Liver (tissue), 3 donors: ENCODE measurements around the gene LMOD1.

Experiments used
- CTCF ChIP-seq: fragments of 150-350 bp; IDR thresholded peaks from 2 replicates; pipeline ENCODE4 v1.5.1; 2017; ENCODE audit warnings: improper control_type of control experiment, low read depth, low read length; ENCODE audit not compliant: missing input control
- FOXA2 ChIP-seq: IDR thresholded peaks from 2 replicates; pipeline ENCODE4 v1.6.1; 2016; ENCODE audit warnings: antibody characterized with exemption
- NR2F2 ChIP-seq: IDR thresholded peaks from 2 replicates; pipeline ENCODE4 v1.6.1; 2016; ENCODE audit warnings: antibody characterized with exemption
- SP1 ChIP-seq: IDR thresholded peaks from 2 replicates; pipeline ENCODE4 v1.6.1; 2018; ENCODE audit warnings: antibody characterized with exemption, mild to moderate bottlenecking
- YY1 ChIP-seq: IDR thresholded peaks from 2 replicates; pipeline ENCODE4 v1.6.1; 2016; ENCODE audit warnings: antibody characterized with exemption, mild to moderate bottlenecking
- donor health status: healthy.
- donor health status: healthy.

- TF ChIP-seq NR2F2 = no peak
- no peak for TF ChIP-seq CTCF
- no peak for TF ChIP-seq YY1
- TF ChIP-seq SP1 = no peak
- no peak for TF ChIP-seq FOXA2
Observed at GRCh38 chr1:201949491-201949890, 3.1 kb upstream of the LMOD1 start.
